H1 (cell line): Measurements from ENCODE around the gene NKAIN2. TPM values are rescaled to one million over a fixed set of nuclear protein-coding genes. Genes with fewer than 3 reads are reported as not detected.

Experiments used
- CTCF ChIA-PET: fragments of 300-600 bp; sonication (Branson Sonifier 250); formaldehyde crosslinking; loops from one replicate; lab custom pipeline; 2021; ENCODE audit not compliant: partially characterized antibody; lab: Charles Lee
- POLR2A ChIA-PET: fragments of 300-600 bp; sonication (Branson Sonifier 250); formaldehyde crosslinking; loops from one replicate; lab custom pipeline; 2021; ENCODE audit warnings: inconsistent platforms; ENCODE audit not compliant: partially characterized antibody; lab: Charles Lee
- DNase-seq, 2 experiments: peaks; one replicate each; pipeline versions ENCODE4 v3.0.0 to v3.0.0-alpha.2; 2010 to 2022; ENCODE audit warnings: low spot score in 2 of 2, low read depth in 1 of 2, mixed read lengths in 1 of 2
- FAIRE-seq: peaks from 2 replicates; lab custom pipeline; 2011; peaks lifted over from hg19 to GRCh38; lab: Jason Lieb, UNC
- H2AFZ ChIP-seq: 2 replicates; pipeline ENCODE4 v1.8.1; 2012; ENCODE audit warnings: low read length, inconsistent platforms
- H2AK5ac ChIP-seq: 2 replicates; pipeline ENCODE4 v1.6.1; 2013; ENCODE audit warnings: low read depth, low read length
- H2BK120ac ChIP-seq: replicated peaks from 2 replicates; pipeline ENCODE3; 2013; ENCODE audit warnings: low read depth, low read length, inconsistent platforms
- H2BK12ac ChIP-seq: 2 replicates; pipeline ENCODE4 v1.6.1; 2013; ENCODE audit warnings: low read depth, low read length
- H2BK15ac ChIP-seq: 2 replicates; pipeline ENCODE4 v1.6.1; 2013; ENCODE audit warnings: low read length
- H2BK20ac ChIP-seq: 2 replicates; pipeline ENCODE4 v1.6.1; 2013; ENCODE audit warnings: low read length
- H2BK5ac ChIP-seq: 2 replicates; pipeline ENCODE4 v1.6.1; 2013; ENCODE audit warnings: low read depth, low read length
- H3K14ac ChIP-seq: 2 replicates; pipeline ENCODE4 v1.6.1; 2013; ENCODE audit warnings: inconsistent platforms; ENCODE audit not compliant: insufficient read length
- H3K18ac ChIP-seq: 2 replicates; pipeline ENCODE4 v1.6.1; 2013; ENCODE audit warnings: low read length; ENCODE audit errors: extremely low read depth
- H3K23ac ChIP-seq: 2 replicates; pipeline ENCODE4 v1.6.1; 2013; ENCODE audit warnings: inconsistent platforms; ENCODE audit not compliant: insufficient read length
- H3K23me2 ChIP-seq: 2 replicates; pipeline ENCODE4 v1.6.1; 2013; ENCODE audit warnings: low read depth, low read length
- H3K27ac ChIP-seq: 2 replicates; pipeline ENCODE4 v1.6.1; 2011; ENCODE audit warnings: low read depth, low read length, inconsistent platforms
- H3K27me3 ChIP-seq, 4 experiments: replicated peaks in 1 of 4; 1 replicate in 1 of 4; 2 replicates in 3 of 4; pipeline versions ENCODE4 v1.6.1 to v1.8.1; 2011 to 2013; ENCODE audit warnings: low read length in 3 of 4, mild to moderate bottlenecking in 3 of 4, inconsistent platforms in 2 of 4, mixed read lengths in 2 of 4, moderate library complexity in 1 of 4; ENCODE audit not compliant: control insufficient read depth in 3 of 4, insufficient read depth in 3 of 4; ENCODE audit errors: extremely low read depth in 1 of 4
- H3K36me3 ChIP-seq, 4 experiments: 2 replicates each; pipeline versions ENCODE4 v1.6.1 to v1.8.1; 2011 to 2013; ENCODE audit warnings: mild to moderate bottlenecking in 4 of 4, low read length in 3 of 4, moderate library complexity in 2 of 4, control low read depth in 1 of 4, inconsistent platforms in 1 of 4; ENCODE audit not compliant: insufficient read depth in 4 of 4, control insufficient read depth in 2 of 4
- H3K4ac ChIP-seq: replicated peaks from 2 replicates; pipeline ENCODE3; 2013; ENCODE audit warnings: low read length, low read depth, mixed read lengths, inconsistent platforms; ENCODE audit not compliant: insufficient read length
- H3K4me1 ChIP-seq, 4 experiments: replicated peaks in 1 of 4; 1 replicate in 1 of 4; 2 replicates in 3 of 4; pipeline versions ENCODE4 v1.6.1 to v1.8.1; 2011 to 2013; ENCODE audit warnings: low read length in 3 of 4, inconsistent platforms in 2 of 4, mixed read lengths in 1 of 4; ENCODE audit not compliant: insufficient read depth in 4 of 4, control insufficient read depth in 3 of 4
- H3K4me2 ChIP-seq, 2 experiments: 2 replicates each; pipeline versions ENCODE4 v1.6.1 to v1.8.1; 2011 to 2013; ENCODE audit warnings: low read depth in 2 of 2, low read length in 2 of 2, control low read depth in 1 of 2, inconsistent platforms in 1 of 2, mild to moderate bottlenecking in 1 of 2; ENCODE audit not compliant: insufficient read depth in 1 of 2
- H3K4me3 ChIP-seq, 4 experiments: fragments of 200-600, 300-600 bp in 1 of 4; sonication (generic), shearing (Covaris generic), sonication (Bioruptor Twin) in 1 of 4; 2 replicates each; pipeline versions ENCODE4 v1.5.1 to v1.8.1; 2011 to 2016; ENCODE audit warnings: low read length in 4 of 4, low read depth in 3 of 4, control low read depth in 2 of 4, inconsistent platforms in 2 of 4, mild to moderate bottlenecking in 2 of 4, mixed read lengths in 1 of 4, moderate library complexity in 1 of 4; ENCODE audit not compliant: insufficient read depth in 2 of 4; ENCODE audit errors: extremely low read depth in 1 of 4
- H3K56ac ChIP-seq: replicated peaks from 2 replicates; pipeline ENCODE3; 2013; ENCODE audit warnings: low read depth, mild to moderate bottlenecking, mixed read lengths, low read length, inconsistent platforms; ENCODE audit not compliant: insufficient read length
- H3K79me1 ChIP-seq: 2 replicates; pipeline ENCODE4 v1.6.1; 2013; ENCODE audit warnings: low read depth, low read length, control low read depth
- H3K79me2 ChIP-seq, 2 experiments: 2 replicates each; pipeline versions ENCODE4 v1.6.1 to v1.8.1; 2012 to 2013; ENCODE audit warnings: low read length in 2 of 2, mild to moderate bottlenecking in 2 of 2, inconsistent platforms in 1 of 2; ENCODE audit not compliant: insufficient read depth in 2 of 2, control insufficient read depth in 1 of 2
- H3K9ac ChIP-seq, 4 experiments: replicated peaks in 1 of 4; 1 replicate in 1 of 4; 2 replicates in 3 of 4; pipeline versions ENCODE4 v1.6.1 to v1.8.1; 2011 to 2013; ENCODE audit warnings: low read depth in 3 of 4, low read length in 3 of 4, control low read depth in 2 of 4, mild to moderate bottlenecking in 2 of 4, moderate library complexity in 2 of 4, inconsistent platforms in 1 of 4; ENCODE audit errors: extremely low read depth in 1 of 4
- H3K9me3 ChIP-seq, 2 experiments: 2 replicates each; pipeline versions ENCODE4 v1.6.1 to v1.8.1; 2012 to 2013; ENCODE audit warnings: mild to moderate bottlenecking in 2 of 2, moderate library complexity in 2 of 2, control low read depth in 1 of 2, inconsistent platforms in 1 of 2, low read depth in 1 of 2, low read length in 1 of 2, mixed read lengths in 1 of 2; ENCODE audit not compliant: insufficient read depth in 2 of 2
- H4K20me1 ChIP-seq, 2 experiments: replicated peaks in 1 of 2; 2 replicates each; pipeline versions ENCODE3 to v1.8.1; 2011 to 2013; ENCODE audit warnings: inconsistent platforms in 2 of 2, low read length in 2 of 2, mild to moderate bottlenecking in 1 of 2; ENCODE audit not compliant: insufficient read depth in 2 of 2, control insufficient read depth in 1 of 2
- H4K5ac ChIP-seq: 2 replicates; pipeline ENCODE4 v1.6.1; 2013; ENCODE audit warnings: low read length, low read depth, mixed read lengths, inconsistent platforms; ENCODE audit not compliant: insufficient read length
- H4K8ac ChIP-seq: 2 replicates; pipeline ENCODE4 v1.8.0; 2013; ENCODE audit warnings: mild to moderate bottlenecking, moderate library complexity, low read length, inconsistent platforms; ENCODE audit not compliant: insufficient read depth; ENCODE audit errors: extremely low read depth
- H4K91ac ChIP-seq: replicated peaks from 2 replicates; pipeline ENCODE3; 2013; ENCODE audit warnings: low read length, mixed read lengths, inconsistent platforms; ENCODE audit not compliant: insufficient read length
- KDM1A ChIP-seq: fragments of 200-600, 300-600 bp; sonication (generic); IDR thresholded peaks from 2 replicates; pipeline ENCODE4 v1.7.1; 2016; ENCODE audit warnings: mild to moderate bottlenecking, low read length, borderline replicate concordance
- POLR2A ChIP-seq, 2 experiments: IDR thresholded peaks; 1 replicate in 1 of 2; 2 replicates in 1 of 2; pipeline ENCODE4 v1.6.1; 2011; ENCODE audit warnings: low read depth in 2 of 2, low read length in 2 of 2, mild to moderate bottlenecking in 2 of 2; ENCODE audit errors: control extremely low read depth in 1 of 2
- WGBS, 2 experiments: shearing (Covaris generic) in 1 of 2; methylation state at CpG; one replicate each; pipeline versions ENCODE4 v1.1.6 to v1.1.7; 2013 to 2015; ENCODE audit warnings: low lambda C conversion rate in 2 of 2, mixed read lengths in 2 of 2, inconsistent platforms in 1 of 2, low coverage in 1 of 2, missing lambda C conversion rate in 1 of 2; ENCODE audit not compliant: insufficient replicate concordance in 2 of 2, insufficient coverage in 1 of 2, insufficient read length in 1 of 2; ENCODE audit errors: extremely low coverage in 1 of 2, missing lambda C conversion rate in 1 of 2; 5-methylcytosine and 5-hydroxymethylcytosine counted together
- polyA plus RNA-seq, 7 experiments: library from polyadenylated mRNA; depleted of rRNA in 3 of 7; stranded (reverse) in 5 of 7; unstranded in 2 of 7; fragments of >200 nt in 5 of 7; fragments of 200-250 nt in 2 of 7; gene quantifications; 1 replicate in 5 of 7; 2 replicates in 1 of 7; 4 replicates in 1 of 7; pipeline versions ENCODE4 v1.2.1 to v1.2.3, GENCODE V29; 2011 to 2013; ENCODE audit warnings: missing spikeins in 2 of 7, mixed read lengths in 2 of 7
- total RNA-seq: library from RNA; stranded (reverse); fragmentation: NEBNext Ultra II Directional; extraction: Animal tissue kit (Norgen Biotek cat#: 25700); gene quantifications from 2 replicates; pipeline ENCODE4 v1.2.1, GENCODE V29; 2021
- TF ChIP-seq, protein P1 (sequence below): IDR thresholded peaks from 2 replicates; pipeline ENCODE4 v1.6.1; 2012; ENCODE audit warnings: inconsistent platforms

Gene NKAIN2
- total and polyA plus RNA-seq, 2 of the 8 experiments (the other 6 are each of a cell fraction or from before 2014, with no cell fraction given): 0.20 to 0.34 TPM

DNA sequence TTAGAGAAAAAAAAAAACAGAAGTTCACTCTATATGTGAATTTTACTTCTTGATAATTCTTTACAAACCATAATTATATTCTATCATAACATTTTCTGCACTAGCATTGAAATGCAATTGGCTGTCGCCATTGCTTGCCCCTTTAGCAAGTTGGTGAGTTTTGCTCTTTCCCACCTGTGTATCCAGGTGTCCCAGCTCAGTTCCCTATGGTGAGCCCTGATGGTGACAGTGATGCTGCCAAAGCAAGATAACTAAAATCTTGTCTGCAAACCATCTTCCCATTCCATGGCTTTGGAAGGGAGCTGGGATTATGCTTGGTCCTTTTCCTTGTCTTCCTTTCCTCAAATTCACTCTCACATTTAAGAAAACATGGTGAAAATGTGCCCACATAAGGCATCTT lies 429.6 kb downstream of the NKAIN2 start:
- no peak overlapping the region for H2BK12ac ChIP-seq
- no peak for TF ChIP-seq KDM1A
- TF ChIP-seq, protein P1, sequence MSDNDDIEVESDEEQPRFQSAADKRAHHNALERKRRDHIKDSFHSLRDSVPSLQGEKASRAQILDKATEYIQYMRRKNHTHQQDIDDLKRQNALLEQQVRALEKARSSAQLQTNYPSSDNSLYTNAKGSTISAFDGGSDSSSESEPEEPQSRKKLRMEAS: no peak
- TF ChIP-seq POLR2A (IDR thresholded peaks at IDR 0.05; ENCODE audit: control extremely low read depth in 1 of 2, low read depth in 2 of 2, low read length in 2 of 2): no peak
- TF ChIP-seq, all 59 proteins: peak for 0
- Histone ChIP-seq H4K91ac (no peak overlapping the region), H3K14ac (no peak overlapping the region), H3K4ac (no peak overlapping the region), H4K5ac (no peak overlapping the region), H3K36me3 (no peaks in the 10 kb centered on the region), H3K27ac (no peak overlapping the region), H3K4me1 (no peaks in the 10 kb centered on the region), H2BK20ac (no peak overlapping the region), H3K18ac (no peak overlapping the region), H3K4me3 (no peak overlapping the region), H3K9ac (no peak overlapping the region), H2BK120ac (no peak overlapping the region), H3K23ac (no peak overlapping the region), H4K8ac (no peak overlapping the region), H2BK15ac (no peak overlapping the region), H3K79me1 (no peaks in the 10 kb centered on the region), H2AK5ac (no peak overlapping the region), H2AFZ (no peak overlapping the region), H3K4me2 (no peak overlapping the region), H3K79me2 (no peaks in the 10 kb centered on the region), H3K9me3 (no peaks in the 10 kb centered on the region), H3K56ac (no peak overlapping the region), H4K20me1 (no peaks in the 10 kb centered on the region), H2BK5ac (no peak overlapping the region), H3K27me3 (no peaks in the 10 kb centered on the region), H3K23me2 (no peaks in the 10 kb centered on the region)
- CTCF ChIA-PET: interaction anchor here (1.0 kb wide), 1 partner anchor 370 kb away, joined by 3 read pairs; no protein-coding TSS in a partner anchor
- POLR2A ChIA-PET: no interaction called here
- FAIRE-seq (no peak), DNase-seq (no peak)
- 100% methylated on average over 1 of the region's 1 CpG; no CpG with 5 or more reads in 1 of the 2 experiments for WGBS, 2 experiments
